ENCODE data around the gene PPP1R15B. TPM values are rescaled to one million over a fixed set of nuclear protein-coding genes. Genes with fewer than 3 reads are reported as not detected.

Gene PPP1R15B
- total RNA-seq = 46.1 and 47.4 TPM in 2 replicates
- long read RNA-seq, full-length matches to known transcripts = 43 of 68 reads
- long read RNA-seq, partial matches to known transcripts = 0 of 68 reads
- long read RNA-seq, other reads (novel, unspliced or antisense) = 25 of 68 reads

GRCh38 chr1:204411451-204412204, at the start of gene PPP1R15B:
Gene PPP1R15B, minus strand, starts transcription at chr1:204411817. Its CDS starts 406 bp downstream, at chr1:204411411.
- TF ChIP-seq CTCF (IDR thresholded peaks at IDR 0.05) = no peak
- Mint-ChIP-seq H3K27me3 (ENCODE audit: unreplicated experiment) (no peaks in the 10 kb centered on the region), H3K4me3 (ENCODE audit: unreplicated experiment) (peak within 1 kb of the TSS; percentile 98), H3K4me1 (ENCODE audit: unreplicated experiment) (peaks cover 18% of the 10 kb centered on the region), H3K27ac (ENCODE audit: unreplicated experiment) (peak within 1 kb of the TSS; percentile 100), H3K36me3 (ENCODE audit: unreplicated experiment) (peaks cover 11% of the 10 kb centered on the region), H3K9me3 (ENCODE audit: unreplicated experiment) (no peaks in the 10 kb centered on the region)
- DNase-seq (ENCODE audit: extremely low spot score, unreplicated experiment) = peak; percentile 99

GRCh38 chr1:204460346-204460745, 48.7 kb upstream of the PPP1R15B start:
- Mint-ChIP-seq H3K9me3 (ENCODE audit: unreplicated experiment) (no peaks in the 10 kb centered on the region), H3K4me1 (ENCODE audit: unreplicated experiment) (peaks cover 23% of the 10 kb centered on the region), H3K27ac (ENCODE audit: unreplicated experiment) (no peak overlapping the region), H3K4me3 (ENCODE audit: unreplicated experiment) (no peak overlapping the region), H3K27me3 (ENCODE audit: unreplicated experiment) (no peaks in the 10 kb centered on the region), H3K36me3 (ENCODE audit: unreplicated experiment) (peaks cover 29% of the 10 kb centered on the region)
- no peak for TF ChIP-seq CTCF (IDR thresholded peaks at IDR 0.05)
- no peak for DNase-seq (ENCODE audit: extremely low spot score, unreplicated experiment)

GRCh38 chr1:204459706-204460105, 48.1 kb upstream of the PPP1R15B start:
- H3K27ac Mint-ChIP-seq (ENCODE audit: unreplicated experiment) = no peak overlapping the region
- no peak overlapping the region for H3K4me3 Mint-ChIP-seq (ENCODE audit: unreplicated experiment)
- H3K36me3 Mint-ChIP-seq (ENCODE audit: unreplicated experiment) = peaks cover 30% of the 10 kb centered on the region
- no peaks in the 10 kb centered on the region for H3K27me3 Mint-ChIP-seq (ENCODE audit: unreplicated experiment)
- H3K9me3 Mint-ChIP-seq (ENCODE audit: unreplicated experiment) = no peaks in the 10 kb centered on the region
- TF ChIP-seq CTCF (IDR thresholded peaks at IDR 0.05) = no peak
- H3K4me1 Mint-ChIP-seq (ENCODE audit: unreplicated experiment) = peaks cover 21% of the 10 kb centered on the region
- no peak for DNase-seq (ENCODE audit: extremely low spot score, unreplicated experiment)

DNA sequence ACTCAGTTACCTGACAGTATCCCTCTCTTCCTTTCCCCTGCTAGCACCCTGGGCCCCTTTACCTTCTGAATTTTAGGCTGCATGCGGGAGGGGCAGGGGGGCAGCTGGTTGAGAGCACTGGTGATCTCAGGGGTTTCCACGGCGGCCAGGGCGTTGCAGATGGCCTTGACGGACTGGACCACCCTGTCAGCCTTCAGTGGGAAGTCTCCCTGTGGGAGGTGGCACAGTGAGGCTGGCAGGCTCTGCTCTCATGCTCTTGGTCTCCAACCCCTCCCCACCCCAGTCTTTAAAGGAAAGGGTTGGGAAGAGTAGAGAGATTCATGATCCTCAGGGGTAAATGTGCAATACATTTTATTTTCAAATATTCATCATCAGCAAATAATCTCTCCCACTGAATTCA, 46.0 kb upstream of the PPP1R15B start:
- peak overlapping the region; percentile 71 for H3K27ac Mint-ChIP-seq (ENCODE audit: unreplicated experiment)
- peaks cover 20% of the 10 kb centered on the region for H3K4me1 Mint-ChIP-seq (ENCODE audit: unreplicated experiment)
- H3K27me3 Mint-ChIP-seq (ENCODE audit: unreplicated experiment) = no peaks in the 10 kb centered on the region

More for the DNA sequence above, 46.0 kb upstream of the PPP1R15B start:
- DNase-seq (ENCODE audit: extremely low spot score, unreplicated experiment) = no peak
- no peak for TF ChIP-seq CTCF (IDR thresholded peaks at IDR 0.05)
- Mint-ChIP-seq H3K9me3 (ENCODE audit: unreplicated experiment) (no peaks in the 10 kb centered on the region), H3K4me3 (ENCODE audit: unreplicated experiment) (no peak overlapping the region), H3K36me3 (ENCODE audit: unreplicated experiment) (peaks cover 31% of the 10 kb centered on the region)

Data from osteocyte (in vitro differentiated cells).